ACHN (cell line): Measurements from ENCODE around the gene HAUS8.
"Not testable (repeated sequence)": the region's sequence is repeated elsewhere in the genome, so short reads cannot be mapped to it uniquely, and the experiment has no call there.

Experiments
- DNase-seq: peaks from one replicate; pipeline ENCODE4 v3.0.0-alpha.2; 2015
- in situ Hi-C: cut with HindIII; loops from 2 replicates; pipeline ENCODE4 v1.10.0; 2017; ENCODE audit warnings: low sequenced_read_pairs, low pct_ligation_motif_present, low pct_unique_long_range_greater_than_20kb

Gene HAUS8

GRCh38 chr19:17048885-17049453 is 26.3 kb downstream of the HAUS8 start:
- no peak for DNase-seq
- in situ Hi-C loops, result no loop called here

- in situ Hi-C loops, result no loop called here
- DNase-seq, result no peak
These were observed 29.2 kb downstream of the HAUS8 start for GRCh38 chr19:17045907-17046502.

- no peak for DNase-seq
- in situ Hi-C loops, result no loop called here
These were observed 31.5 kb downstream of the HAUS8 start for GRCh38 chr19:17043744-17044143.

GRCh38 chr19:17041976-17042375 is 33.3 kb downstream of the HAUS8 start:
- DNase-seq, result no peak
- in situ Hi-C loops, result no loop called here

- DNase-seq, result no peak
- in situ Hi-C loops, result no loop called here
These were observed 37.2 kb downstream of the HAUS8 start for GRCh38 chr19:17037966-17038500.

GRCh38 chr19:17037184-17037583 is 38.1 kb downstream of the HAUS8 start:
- no peak for DNase-seq
- in situ Hi-C loops, result no loop called here

- in situ Hi-C loops, result no loop called here
- DNase-seq, result no peak
These were observed 38.6 kb downstream of the HAUS8 start for GRCh38 chr19:17036640-17037039.

GRCh38 chr19:17035842-17036424 is 39.3 kb downstream of the HAUS8 start:
- DNase-seq, result no peak
- in situ Hi-C loops, result no loop called here

- no peak for DNase-seq
- in situ Hi-C loops, result no loop called here
These were observed 43.5 kb downstream of the HAUS8 start for GRCh38 chr19:17031741-17032140.

GRCh38 chr19:17027535-17027975 is 47.7 kb downstream of the HAUS8 start:
- in situ Hi-C loops, result no loop called here
- no peak for DNase-seq

- DNase-seq, result no peak
- in situ Hi-C loops, result no loop called here
These were observed 48.3 kb downstream of the HAUS8 start, which contains the start of gene CPAMD8 for GRCh38 chr19:17026706-17027534. CPAMD8 (minus strand) TSS chr19:17026810; CDS start chr19:17026642, 168 bp downstream.

GRCh38 chr19:17025991-17026658 is 49.1 kb downstream of the HAUS8 start:
- in situ Hi-C loops, result no loop called here
- no peak for DNase-seq

GRCh38 chr19:17025361-17025760 is 49.9 kb downstream of the HAUS8 start:
- in situ Hi-C loops, result no loop called here
- no peak for DNase-seq

GRCh38 chr19:17024941-17025340 is 50.3 kb downstream of the HAUS8 start:
- in situ Hi-C loops, DNase-seq: not testable (repeated sequence)

- in situ Hi-C loops, result no loop called here
These were observed 51.4 kb downstream of the HAUS8 start for GRCh38 chr19:17023805-17024204.

GRCh38 chr19:17022738-17023137 is 52.5 kb downstream of the HAUS8 start:
- DNase-seq, result no peak
- in situ Hi-C loops, result no loop called here

More at GRCh38 chr19:17023805-17024204, 51.4 kb downstream of the HAUS8 start:
- DNase-seq, result no peak

GRCh38 chr19:17021793-17022590 is 53.3 kb downstream of the HAUS8 start:
- in situ Hi-C loops, result no loop called here
- DNase-seq, result no peak

GRCh38 chr19:17021328-17021727 is 53.9 kb downstream of the HAUS8 start:
- in situ Hi-C loops, result no loop called here

More at GRCh38 chr19:17021328-17021727, 53.9 kb downstream of the HAUS8 start:
- DNase-seq, result no peak
